ENCODE data around the gene FAM184B.

DNA sequence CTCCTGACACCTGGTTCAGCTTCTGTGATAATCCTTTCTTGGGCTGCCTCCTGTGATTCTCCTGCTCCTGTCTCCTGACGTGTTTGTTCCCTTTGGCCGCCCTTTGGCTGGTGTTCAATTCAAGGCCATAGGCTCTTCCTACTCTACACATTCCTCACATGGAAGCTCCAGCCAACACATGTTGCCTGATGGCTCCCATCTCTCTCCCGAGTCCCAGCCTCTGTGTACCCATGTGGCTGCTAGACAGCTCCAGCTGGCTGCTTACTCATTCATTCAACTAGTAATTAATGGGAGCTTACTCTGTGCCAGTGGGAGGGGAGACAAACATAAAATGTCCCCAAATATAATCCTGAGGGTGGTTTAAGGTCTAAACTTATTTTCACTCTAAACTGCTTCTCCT is 176.2 kb downstream of the FAM184B start:
- TF ChIP-seq POLR2A (IDR thresholded peaks at IDR 0.05) (no peak), POLR2AphosphoS5 (IDR thresholded peaks at IDR 0.05) (no peak), EP300 (IDR thresholded peaks at IDR 0.05; ENCODE audit: low read depth) (no peak)
- TF ChIP-seq, protein P1, sequence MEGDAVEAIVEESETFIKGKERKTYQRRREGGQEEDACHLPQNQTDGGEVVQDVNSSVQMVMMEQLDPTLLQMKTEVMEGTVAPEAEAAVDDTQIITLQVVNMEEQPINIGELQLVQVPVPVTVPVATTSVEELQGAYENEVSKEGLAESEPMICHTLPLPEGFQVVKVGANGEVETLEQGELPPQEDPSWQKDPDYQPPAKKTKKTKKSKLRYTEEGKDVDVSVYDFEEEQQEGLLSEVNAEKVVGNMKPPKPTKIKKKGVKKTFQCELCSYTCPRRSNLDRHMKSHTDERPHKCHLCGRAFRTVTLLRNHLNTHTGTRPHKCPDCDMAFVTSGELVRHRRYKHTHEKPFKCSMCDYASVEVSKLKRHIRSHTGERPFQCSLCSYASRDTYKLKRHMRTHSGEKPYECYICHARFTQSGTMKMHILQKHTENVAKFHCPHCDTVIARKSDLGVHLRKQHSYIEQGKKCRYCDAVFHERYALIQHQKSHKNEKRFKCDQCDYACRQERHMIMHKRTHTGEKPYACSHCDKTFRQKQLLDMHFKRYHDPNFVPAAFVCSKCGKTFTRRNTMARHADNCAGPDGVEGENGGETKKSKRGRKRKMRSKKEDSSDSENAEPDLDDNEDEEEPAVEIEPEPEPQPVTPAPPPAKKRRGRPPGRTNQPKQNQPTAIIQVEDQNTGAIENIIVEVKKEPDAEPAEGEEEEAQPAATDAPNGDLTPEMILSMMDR (IDR thresholded peaks at IDR 0.05): no peak

All from transverse colon (tissue), 4 donors.